Kidney (tissue), 14 donors: ENCODE measurements around the gene PHF2. TPM values are rescaled to one million over a fixed set of nuclear protein-coding genes. Genes with fewer than 3 reads are reported as not detected.

ENCODE experiments used
- DNase-seq, 5 donors: peaks; one replicate each; pipeline ENCODE4 v3.0.0-alpha.2; 2013 to 2020
- FAIRE-seq: peaks from 2 replicates; lab custom pipeline; 2012; peaks lifted over from hg19 to GRCh38; lab: Jason Lieb, UNC
- H3K27ac ChIP-seq, 2 donors: one replicate each; pipeline ENCODE4 v1.7.0; 2013; ENCODE audit warnings: low read depth in 2 of 2, low read length in 2 of 2, inconsistent platforms in 1 of 2
- H3K27me3 ChIP-seq: one replicate; pipeline ENCODE4 v1.7.1; 2013; ENCODE audit warnings: low read length, inconsistent platforms; ENCODE audit not compliant: control insufficient read depth, insufficient read depth
- H3K36me3 ChIP-seq, 3 donors: one replicate each; pipeline versions ENCODE4 v1.7.0 to v1.7.1; 2013; ENCODE audit warnings: low read length in 3 of 3, control low read depth in 1 of 3, inconsistent platforms in 1 of 3; ENCODE audit not compliant: insufficient read depth in 3 of 3, control insufficient read depth in 2 of 3
- H3K4me1 ChIP-seq, 3 donors: one replicate each; pipeline versions ENCODE4 v1.7.0 to v1.7.1; 2013; ENCODE audit warnings: low read length in 3 of 3, inconsistent platforms in 1 of 3, low read depth in 1 of 3; ENCODE audit not compliant: control insufficient read depth in 2 of 3, insufficient read depth in 2 of 3
- H3K4me3 ChIP-seq, 3 donors: one replicate each; pipeline versions ENCODE4 v1.7.0 to v1.8.1; 2013; ENCODE audit warnings: low read length in 3 of 3, control low read depth in 1 of 3, inconsistent platforms in 1 of 3
- H3K9ac ChIP-seq, 3 donors: one replicate each; pipeline versions ENCODE4 v1.7.0 to v1.7.1; 2013; ENCODE audit warnings: low read length in 3 of 3, control low read depth in 1 of 3, inconsistent platforms in 1 of 3
- H3K9me3 ChIP-seq, 3 donors: one replicate each; pipeline versions ENCODE4 v1.7.0 to v1.7.1; 2013; ENCODE audit warnings: low read length in 3 of 3, control low read depth in 1 of 3, inconsistent platforms in 1 of 3; ENCODE audit not compliant: control insufficient read depth in 2 of 3, insufficient read depth in 1 of 3
- CTCF ChIP-seq: IDR thresholded peaks from 3 replicates; pipeline ENCODE4 v1.5.1; 2012; ENCODE audit warnings: mild to moderate bottlenecking, moderate library complexity, borderline replicate concordance; ENCODE audit not compliant: insufficient read depth; ENCODE audit errors: extremely low read depth
- intact Hi-C: fragments of 100-400 bp; cut with DNase I; formaldehyde crosslinking; loops from one replicate; pipeline ENCODE4 v1.11.1; 2022
- polyA plus RNA-seq: library from polyadenylated mRNA; stranded (reverse); fragments of 350-450 nt; fragmentation: Illumina TruSeq; extraction: RNeasy Lipid Tissue Mini Kit (QIAGEN cat#74804); gene quantifications from one replicate; pipeline ENCODE4 v1.2.3, GENCODE V29; 2014; ENCODE audit warnings: low read depth, low replicate concordance; ENCODE audit not compliant: insufficient read depth
- total RNA-seq: library from RNA; stranded (reverse); fragmentation: NEBNext Ultra II Directional; extraction: Animal tissue kit (Norgen Biotek cat#: 25700); gene quantifications from one replicate; pipeline ENCODE4 v1.2.1, GENCODE V29; 2021
- donor health status: control.
- donor health status: control.
- donor health status: control.
- donor health status: control.
- donor health status: control.
- donor health status: DM: yes; HTN: yes; CAD: no.
- donor health status: Normal renal cell carcinoma (clear cell type).

Gene PHF2
- total and polyA plus RNA-seq, 2 donors from 2014 or later: 10.2 to 30.7 TPM

- FAIRE-seq (no peak), DNase-seq (peak in 2 of 5 donors; percentile 12 to 28)
- Histone ChIP-seq H3K4me1 (no peaks in the 10 kb centered on the region), H3K27ac (no peak overlapping the region), H3K36me3 (peaks cover 7 to 30% (median 18%) of the 10 kb centered on the region in 3 donors), H3K9ac (no peak overlapping the region), H3K27me3 (no peaks in the 10 kb centered on the region), H3K4me3 (no peak overlapping the region), H3K9me3 (no peaks in the 10 kb centered on the region)
- TF ChIP-seq CTCF: no peak
- intact Hi-C loops: no loop called here
Measured at GRCh38 chr9:93662952-93663572, 86.7 kb downstream of the PHF2 start.

GRCh38 chr9:93663877-93664548 is 87.6 kb downstream of the PHF2 start:
- Histone ChIP-seq H3K27ac (no peak overlapping the region), H3K9ac (no peak overlapping the region), H3K9me3 (no peaks in the 10 kb centered on the region), H3K27me3 (no peaks in the 10 kb centered on the region), H3K4me3 (no peak overlapping the region), H3K36me3 (peaks cover 7 to 26% (median 16%) of the 10 kb centered on the region in 3 donors), H3K4me1 (no peaks in the 10 kb centered on the region)
- TF ChIP-seq CTCF: no peak
- FAIRE-seq: no peak
- intact Hi-C loops: no loop called here
- DNase-seq: peak in 2 of 5 donors; percentile 26 to 66

GRCh38 chr9:93664549-93665120 is 88.3 kb downstream of the PHF2 start:
- peak in 1 of 5 donors; percentile 20 for DNase-seq
- Histone ChIP-seq H3K36me3 (peaks cover 7 to 20% (median 13%) of the 10 kb centered on the region in 3 donors), H3K27ac (no peak overlapping the region), H3K4me1 (no peaks in the 10 kb centered on the region), H3K4me3 (no peak overlapping the region), H3K27me3 (no peaks in the 10 kb centered on the region), H3K9me3 (no peaks in the 10 kb centered on the region), H3K9ac (no peak overlapping the region)
- FAIRE-seq: no peak
- no peak for TF ChIP-seq CTCF
- intact Hi-C loops: no loop called here
